Measurements from ENCODE around the gene DAPK3.
A peak's percentile ranks its signal among the peaks of the same experiment; 100 is the strongest.
"Not testable (repeated sequence)": the region's sequence is repeated elsewhere in the genome, so short reads cannot be mapped to it uniquely, and the experiment has no call there.

DAPK3 gene

DNA sequence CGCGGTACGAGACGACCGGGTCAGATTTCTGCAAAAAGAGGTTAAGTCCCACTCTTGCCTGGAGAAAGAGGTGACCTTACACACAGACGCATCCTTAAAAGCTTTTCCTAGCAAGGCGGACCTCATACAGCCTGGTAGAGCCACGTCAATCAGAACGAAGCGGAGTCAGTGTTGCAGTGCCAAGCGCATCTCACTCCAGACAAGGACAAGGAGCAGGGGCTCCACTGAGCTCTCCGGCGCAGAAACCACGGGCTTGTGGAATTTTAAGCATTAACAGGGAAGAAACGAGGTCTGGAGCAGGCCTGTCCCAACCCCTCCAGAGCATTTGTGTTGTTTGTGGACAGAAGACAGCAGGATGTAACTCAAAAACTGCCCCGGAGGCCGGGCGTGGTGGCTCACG is 7.2 kb upstream of the DAPK3 start:
- no peak for DNase-seq (ENCODE audit: low spot score)

DNA sequence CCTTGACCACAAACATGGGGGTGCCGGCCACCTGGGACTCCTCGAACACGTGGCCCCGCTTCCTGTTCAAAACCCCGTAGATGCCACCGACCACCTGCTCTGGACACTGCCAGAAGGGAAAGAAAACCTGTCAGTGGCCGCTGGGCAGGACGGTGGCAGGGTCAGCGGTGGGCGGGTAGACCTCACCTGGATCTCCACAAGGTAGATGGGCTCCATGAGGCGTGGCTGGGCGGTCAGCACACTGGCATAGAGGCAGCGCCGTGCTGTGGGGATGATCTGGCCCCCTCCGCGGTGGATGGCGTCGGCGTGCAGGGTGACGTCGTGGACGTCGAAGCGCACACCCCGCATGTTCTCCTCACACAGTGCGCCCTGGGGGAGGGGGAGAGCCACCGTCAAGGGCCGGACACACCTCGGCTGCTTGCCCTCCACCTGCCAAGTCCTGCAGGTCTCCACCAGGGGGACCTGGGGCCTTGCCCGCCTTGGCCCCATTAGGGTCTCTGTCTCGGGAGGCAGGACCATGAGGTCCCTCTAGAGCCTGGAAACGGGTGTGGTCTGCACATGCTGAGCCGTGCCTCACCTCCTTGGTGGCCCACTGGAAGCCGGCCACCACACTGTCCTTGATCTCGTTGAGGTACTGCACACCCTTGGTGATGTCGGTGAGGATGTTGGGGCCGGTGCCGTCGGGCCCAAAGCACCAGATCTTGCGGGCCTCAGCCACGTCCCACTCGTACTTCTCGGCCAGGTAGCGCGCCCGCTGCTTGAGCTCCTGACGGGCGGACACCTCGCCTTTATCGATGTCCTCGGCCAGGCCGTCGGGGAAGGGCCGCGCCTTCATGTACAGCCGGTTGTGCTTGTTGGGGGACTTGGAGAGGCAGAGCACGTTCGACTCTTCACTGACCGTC is 6.6 kb upstream of the DAPK3 start:
- DNase-seq (ENCODE audit: low spot score), result no peak

DNA sequence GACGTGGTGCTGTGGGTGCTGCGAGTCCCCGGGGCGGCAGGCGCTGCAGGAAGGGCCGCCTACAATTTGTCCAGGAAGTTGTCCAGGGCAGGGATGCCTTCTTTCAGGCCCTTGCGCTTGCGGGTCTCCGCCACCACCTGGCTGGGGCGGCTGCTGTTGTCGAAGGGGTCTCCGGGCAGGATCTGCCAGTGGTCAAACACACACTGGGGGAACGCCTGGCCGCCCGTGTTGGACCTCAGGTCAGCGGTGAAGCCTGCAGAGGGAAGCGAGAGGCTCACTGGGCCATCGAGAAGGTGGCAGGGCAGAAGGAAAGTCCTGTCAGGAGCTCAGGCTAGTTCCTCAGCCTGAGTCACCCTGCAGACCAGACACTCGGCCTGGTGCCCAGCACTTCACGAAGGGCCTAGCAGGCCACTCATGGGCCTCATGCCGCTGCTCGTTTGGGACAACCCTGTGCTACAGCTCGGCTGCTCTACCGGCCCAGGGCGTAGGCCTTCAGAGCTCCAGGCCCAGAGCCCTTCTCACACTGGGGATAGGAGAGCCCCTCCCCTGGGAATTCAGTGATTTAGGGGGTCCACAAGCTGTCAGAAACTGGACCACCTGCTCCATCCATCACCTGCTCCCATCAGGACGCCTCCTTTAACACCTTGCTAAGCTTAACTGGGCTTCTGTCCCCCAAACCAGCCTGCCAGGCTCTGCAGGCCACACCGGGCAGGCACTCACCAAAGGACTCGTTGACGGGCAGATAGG is 5.8 kb upstream of the DAPK3 start:
- peak; percentile 78 for DNase-seq (ENCODE audit: low spot score)

DNA sequence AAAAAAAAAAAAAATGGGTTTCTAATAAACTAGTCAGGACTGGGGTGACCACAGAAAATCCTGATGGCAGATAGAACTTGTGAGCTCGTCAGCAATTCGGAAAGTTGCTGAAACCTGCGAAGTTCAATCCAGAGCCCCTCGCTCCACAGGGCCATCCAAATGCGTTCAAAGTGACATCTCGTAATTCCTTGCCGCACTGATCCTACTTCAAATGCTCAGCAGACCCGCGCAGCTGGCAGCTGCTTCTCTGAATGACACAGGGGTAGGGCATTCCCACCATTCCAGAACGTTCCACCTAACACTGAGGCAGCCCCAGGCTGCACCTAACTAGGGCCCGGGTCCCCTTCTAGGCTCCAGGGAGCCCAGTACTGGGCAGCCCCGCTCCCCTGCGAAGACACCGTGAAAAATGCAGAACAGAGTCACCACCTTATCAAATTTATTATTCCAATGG is 4.8 kb upstream of the DAPK3 start:
- DNase-seq (ENCODE audit: low spot score), result no peak

DNA sequence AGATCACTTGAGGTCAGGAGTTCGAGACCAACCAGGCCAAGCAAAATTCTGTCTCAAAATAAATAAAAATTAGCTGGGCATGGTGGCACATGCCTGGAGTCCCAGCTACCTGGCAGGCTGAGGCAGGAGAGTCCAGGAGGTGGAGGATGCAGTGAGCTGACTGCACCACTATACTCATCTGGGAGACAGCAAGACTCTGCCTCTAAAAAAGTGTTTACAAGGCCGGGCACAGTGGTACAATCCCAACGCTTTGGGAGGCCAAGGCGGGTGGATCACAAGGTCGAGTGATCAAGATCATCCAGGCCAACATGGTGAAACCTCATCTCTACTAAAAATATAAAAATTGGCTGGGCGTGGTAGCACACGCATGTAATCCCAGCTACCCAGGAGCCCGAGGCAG is 4.2 kb upstream of the DAPK3 start:
- DNase-seq (ENCODE audit: low spot score), result no peak

DNA sequence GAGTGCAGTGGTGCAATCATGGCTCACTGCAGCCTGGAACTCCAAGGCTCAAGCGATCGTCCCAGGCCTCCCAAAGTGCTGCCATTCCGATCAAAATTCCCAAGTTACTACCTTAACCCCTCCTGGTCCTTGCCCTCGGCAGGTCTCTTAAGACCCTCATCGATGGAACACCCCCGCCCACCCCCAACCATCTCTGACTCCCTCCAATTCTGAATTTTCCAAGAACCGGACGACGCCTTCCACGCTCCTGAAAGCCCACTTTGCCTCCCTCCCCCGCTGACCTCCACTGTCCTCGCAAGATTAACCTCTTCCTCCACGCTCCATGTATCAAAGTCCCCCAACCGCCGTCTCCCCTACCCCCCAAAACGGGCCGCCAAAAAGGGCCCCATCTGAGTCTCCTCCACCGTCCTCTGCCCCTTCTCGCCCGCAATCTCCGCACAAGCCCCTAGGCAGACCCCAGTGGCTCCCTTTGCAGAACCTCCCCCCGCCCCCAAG is 539 bp downstream of the DAPK3 start:
- DNase-seq (ENCODE audit: low spot score), result no peak

DNA sequence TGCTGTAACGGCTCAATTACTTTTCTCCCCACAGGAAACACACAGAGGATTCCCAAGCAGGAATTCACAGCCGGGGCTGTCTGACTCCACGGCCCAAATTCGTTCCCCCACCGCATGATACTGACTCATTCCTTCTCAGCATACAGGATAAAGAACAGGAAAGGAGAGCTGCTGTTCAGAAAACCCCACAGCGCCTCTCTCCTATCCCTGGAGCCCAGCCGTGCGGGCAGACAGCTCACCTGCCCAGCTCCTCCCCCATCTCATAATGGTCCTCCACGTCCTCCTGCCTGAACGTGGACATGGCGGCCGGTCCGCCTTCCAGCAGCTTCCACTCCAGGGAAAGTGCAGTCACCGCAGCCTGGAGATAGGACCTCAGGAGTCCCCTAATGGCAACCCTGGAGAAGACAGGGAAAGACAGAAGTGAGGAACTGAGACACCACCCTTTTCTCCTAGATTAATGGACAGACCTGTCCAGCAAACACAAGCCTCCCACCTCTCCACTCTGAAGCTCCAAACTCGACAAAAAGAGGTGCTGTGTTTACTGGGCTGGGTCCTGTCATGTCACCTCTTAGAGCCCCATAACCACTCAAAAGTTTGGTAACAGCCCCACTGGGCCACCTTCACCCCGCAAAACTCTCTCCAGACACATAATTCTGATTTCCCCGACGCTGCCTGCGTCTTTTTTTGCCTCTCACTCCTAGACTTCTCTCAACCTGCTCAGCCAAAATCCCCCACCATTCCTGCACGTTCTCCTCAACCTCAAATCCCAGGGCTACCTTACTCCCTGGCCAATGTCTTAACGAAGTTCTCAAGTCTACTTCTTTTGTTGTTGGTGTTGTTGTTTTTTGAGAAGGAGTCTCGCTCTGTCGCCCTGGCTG is 1.2 kb downstream of the DAPK3 start:
- peak; percentile 88 for DNase-seq (ENCODE audit: low spot score)

DNA sequence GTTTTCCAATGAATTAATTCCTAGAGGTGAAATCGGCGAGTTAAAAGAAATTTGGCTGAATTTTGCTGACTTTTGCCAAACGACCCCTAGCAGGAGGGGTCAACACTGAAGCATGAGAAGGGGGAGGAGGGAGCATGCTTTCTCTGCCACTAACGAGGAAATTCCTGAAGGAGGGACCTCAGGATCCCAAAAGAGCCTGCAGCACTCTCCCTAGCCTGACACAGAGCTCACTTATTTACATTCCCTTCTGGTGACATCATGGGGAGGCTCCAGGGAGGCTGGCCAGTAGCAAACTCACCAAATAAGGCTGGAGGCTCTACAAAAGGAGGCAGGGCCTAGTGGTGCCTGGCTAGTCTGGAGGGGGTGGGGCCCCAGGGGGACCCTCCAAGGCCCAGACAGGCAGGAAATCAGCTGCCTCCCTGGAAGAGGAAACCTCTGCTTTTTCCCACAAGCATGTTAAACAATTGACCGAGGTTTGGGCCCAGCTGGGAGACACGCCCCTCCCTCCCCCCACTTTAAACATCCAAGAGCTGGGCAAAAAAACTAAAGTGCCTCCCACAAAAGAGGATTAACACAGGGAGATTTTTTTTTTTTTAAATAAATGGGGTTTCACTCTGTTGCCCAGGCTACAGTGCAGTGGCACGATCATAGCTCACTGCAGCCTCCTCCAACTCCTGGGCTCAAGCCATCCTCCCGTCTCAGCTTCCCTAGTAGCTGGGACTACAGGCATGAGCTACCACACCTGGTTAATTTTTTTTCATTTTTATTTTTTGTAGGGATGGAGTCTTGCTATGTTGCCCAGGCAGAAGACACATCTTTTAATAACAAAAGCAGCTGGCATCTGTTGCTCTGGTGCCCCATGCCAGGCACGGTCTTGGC is 2.1 kb downstream of the DAPK3 start:
- DNase-seq (ENCODE audit: low spot score), result peak; percentile 99

DNA sequence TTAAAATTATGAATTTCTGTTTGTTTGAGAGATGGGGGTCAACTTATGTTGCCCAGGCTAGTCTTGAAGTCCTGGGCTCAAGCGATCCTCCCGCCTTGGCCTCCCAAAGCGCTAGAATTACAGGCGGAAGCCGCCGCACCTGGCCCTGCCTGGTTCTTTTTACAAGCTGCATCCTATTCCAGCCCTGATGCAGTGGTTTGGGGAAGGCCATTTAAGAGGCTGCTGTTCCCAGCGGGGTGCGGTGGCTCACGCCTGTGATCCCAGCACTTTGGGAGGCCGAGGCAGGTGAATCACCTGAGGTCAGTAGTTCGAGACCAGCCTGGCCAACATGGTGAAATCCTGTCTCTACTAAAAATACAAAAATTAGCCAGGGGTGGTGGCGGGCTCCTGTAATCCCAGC is 2.9 kb downstream of the DAPK3 start:
- DNase-seq (ENCODE audit: low spot score), result not testable (repeated sequence)

DNA sequence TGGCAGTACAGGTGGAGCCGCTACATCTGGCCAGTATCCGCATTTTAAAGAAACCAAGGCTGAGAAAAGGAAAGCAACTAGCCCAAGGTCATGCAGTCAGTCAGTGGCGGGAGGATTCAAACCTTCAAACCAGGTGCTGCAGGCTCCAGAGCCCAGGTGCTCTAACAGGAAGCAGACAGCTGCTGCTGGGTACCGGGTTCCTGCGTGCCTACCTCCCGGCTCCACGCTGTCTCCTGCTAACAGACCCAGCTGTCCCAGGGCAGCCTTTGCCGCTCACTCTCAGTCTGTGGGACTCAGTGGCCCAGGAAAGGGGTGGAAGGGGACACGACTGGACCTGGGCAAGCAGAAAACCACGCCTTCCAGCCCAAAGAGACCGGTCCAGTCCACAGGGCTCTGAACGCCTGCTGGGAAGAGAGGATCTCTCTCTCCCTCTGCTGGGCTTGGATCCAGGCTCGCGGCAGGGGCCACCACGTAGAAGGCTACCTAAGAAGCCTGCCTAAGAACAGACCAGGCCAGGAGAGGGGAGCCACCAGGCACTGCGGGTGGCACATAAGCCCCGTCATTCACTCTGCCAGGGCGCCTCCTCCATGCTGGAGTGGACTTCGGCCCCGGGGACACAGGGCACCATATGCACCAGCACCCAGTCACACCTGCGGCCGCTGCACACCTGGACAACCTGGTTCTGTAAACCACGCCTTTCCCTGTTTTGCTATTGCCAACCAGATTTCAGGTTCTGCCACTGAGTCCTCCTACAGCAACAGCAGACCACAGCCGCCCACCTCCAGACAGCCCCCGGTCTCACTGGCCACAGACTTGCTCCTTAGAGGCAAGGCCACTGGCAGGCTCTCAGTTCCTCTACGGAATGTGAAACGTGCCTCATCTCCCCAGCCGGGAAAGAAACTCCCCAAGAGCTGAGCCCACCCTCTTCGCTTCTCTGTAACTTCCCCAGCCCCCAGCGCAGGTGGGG is 4.6 kb downstream of the DAPK3 start:
- DNase-seq (ENCODE audit: low spot score), result no peak

DNA sequence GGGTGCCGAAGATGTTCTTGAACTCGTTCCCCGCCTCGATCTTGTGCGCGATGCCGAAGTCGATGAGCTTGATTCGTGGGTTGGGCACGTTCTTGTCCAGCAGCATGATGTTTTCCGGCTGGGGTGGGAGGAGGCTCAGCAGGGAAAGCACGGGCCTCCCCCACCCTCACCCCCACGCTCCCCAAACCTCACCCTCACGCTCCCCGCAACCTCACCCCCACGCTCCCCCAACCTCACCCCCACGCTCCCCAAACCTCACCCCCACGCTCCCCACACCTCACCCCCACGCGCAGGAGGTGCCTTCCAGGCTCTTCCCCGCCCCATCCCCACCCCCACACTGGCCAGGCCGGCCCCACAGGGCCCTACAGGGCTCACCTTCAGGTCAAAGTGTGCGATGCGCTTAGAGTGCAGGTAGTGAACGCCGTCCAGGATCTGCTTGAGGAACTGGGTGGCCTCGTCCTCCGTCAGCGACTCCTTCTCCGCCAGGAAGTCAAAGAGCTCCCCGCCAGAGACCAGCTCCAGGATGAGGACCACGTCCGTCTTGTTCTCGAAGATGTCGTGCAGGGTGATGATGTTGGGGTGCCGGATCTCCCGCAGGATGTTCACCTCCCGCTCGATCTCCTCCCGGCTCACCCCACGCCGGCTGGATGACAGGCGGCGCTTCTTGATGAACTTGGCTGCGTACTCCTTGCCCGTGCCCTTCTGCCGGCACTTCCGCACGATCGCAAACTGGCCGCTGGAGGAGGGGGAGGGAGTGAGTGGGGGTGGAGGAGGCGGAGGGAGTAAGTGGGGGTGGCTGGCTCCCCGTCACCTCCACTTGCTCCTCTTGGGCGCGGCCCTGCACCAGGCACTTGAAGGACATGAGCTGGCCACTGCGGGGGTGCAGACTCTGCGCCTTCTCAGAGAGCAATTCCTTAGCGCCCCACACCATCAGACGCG is 6.4 kb downstream of the DAPK3 start:
- DNase-seq (ENCODE audit: low spot score), result no peak

DNA sequence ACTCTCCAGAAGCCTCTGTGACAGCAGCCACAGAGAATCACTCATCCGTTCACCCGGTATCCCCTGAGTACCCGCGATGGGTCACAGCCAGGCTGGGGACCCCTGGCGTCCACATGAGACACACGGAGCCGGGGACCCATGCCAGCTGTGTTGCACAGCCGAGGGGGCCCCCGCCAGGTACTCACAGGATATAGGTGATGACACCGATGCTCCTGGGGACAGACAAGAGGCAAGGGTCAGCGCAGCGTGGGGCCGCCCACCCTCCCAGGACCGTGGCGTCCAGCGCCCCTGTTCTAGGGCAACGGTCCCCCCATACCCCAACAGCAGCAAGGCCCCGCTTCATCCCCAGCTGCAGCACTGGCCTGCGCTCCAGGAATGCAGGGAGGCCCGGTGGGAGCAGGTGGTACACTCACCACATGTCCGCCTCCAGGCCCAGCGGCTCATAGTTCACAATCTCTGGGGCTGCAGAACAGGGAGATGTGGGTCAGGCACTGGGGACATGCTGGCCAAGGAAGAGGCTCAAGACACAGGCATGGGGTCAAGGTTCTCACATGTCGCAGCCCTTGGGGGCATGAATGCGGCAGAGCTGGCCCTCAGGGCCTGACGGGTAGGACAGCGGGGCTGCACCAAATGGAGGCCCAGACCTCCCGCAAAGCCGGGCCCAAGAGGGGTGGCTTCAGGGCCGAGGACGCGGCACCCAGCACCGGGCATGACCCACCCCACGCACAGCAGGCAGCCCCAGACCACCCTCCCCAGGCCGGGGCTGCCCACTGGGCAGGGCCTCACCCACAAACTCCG is 7.2 kb downstream of the DAPK3 start:
- no peak for DNase-seq (ENCODE audit: low spot score)

DNA sequence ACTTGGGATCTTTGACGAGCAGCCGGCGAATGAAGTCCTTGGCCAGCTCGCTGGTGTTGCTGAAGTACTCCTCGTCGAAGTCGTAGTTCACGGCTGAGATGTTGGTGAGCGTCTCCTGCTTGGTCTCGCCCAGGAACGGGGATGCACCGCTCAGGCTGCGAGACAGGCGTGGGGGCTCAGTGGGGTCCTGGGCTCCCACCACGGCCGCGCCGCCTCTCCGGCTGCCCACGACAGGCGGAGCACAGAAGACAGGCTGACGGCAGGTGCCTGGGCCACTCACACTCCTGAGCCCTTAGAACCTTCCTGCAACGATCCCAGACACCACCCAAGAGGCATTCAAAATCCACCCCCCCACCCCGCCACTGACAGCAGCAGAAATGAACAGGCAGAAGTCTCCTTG is 9.9 kb downstream of the DAPK3 start:
- DNase-seq (ENCODE audit: low spot score), result no peak

DNA sequence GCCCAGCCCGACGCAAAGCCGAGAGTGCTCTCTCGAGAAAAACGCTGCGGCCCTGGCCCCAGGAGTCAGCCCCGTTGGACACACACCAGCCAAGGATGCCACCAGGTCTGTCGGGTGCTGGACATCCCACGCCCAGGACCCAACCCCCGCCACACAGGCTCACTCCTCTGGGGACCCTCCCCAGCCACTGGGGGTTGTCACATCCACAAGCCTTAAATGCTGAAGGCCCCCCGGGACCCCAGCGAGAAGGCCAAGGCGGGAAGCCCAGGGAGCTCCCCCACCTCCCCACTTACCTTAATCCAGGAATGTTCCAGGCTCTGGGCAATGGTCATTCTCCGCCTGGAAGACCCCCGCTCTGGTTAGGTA is 11.2 kb downstream of the DAPK3 start:
- no peak for DNase-seq (ENCODE audit: low spot score)

DNA sequence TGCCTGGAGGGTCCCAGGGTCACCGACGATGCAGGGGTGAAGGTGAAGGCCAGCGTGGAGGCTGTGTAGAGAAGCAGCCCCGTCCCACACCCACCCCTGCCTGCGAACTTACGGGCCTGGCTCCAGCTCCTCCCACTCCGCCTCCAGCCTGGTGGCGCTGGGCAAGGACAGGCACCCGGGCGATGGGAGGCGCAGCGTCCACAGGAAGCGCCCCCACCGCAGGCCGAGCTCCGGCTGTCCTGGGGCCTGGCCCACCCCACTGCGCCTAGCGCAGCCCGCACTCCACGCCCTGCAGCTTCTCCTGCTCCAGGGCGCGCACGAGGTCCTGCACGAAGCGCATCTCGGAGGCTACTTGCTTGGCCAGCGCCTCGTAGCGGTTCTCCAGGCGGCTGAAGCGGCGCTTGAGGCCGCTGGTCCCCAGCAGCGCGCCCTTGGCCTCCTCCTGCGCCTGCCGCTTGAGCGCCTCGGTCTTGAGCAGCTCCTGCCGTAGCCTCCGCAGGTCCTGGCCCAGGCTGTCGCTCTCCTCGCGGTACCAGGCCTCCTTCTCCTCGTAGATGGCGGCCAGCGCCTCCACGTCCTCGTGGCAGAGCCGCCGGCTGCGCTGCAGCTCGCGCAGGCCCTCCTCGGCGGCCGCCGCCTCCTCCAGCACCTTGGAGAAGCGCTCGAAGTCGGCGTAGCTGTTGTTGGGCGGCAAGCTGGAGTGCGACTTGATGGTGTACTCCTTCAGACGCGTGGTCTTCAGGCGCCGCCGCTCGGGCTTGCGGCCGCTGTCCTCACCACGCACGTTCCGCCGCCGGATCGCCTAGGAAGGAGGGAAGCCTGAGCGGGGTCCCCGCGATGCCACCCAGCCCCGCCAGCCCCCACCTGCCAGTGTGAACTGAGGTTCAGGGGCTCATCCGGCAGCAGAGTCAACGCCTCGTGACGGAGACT is 11.8 kb downstream of the DAPK3 start:
- DNase-seq (ENCODE audit: low spot score), result no peak

DNA sequence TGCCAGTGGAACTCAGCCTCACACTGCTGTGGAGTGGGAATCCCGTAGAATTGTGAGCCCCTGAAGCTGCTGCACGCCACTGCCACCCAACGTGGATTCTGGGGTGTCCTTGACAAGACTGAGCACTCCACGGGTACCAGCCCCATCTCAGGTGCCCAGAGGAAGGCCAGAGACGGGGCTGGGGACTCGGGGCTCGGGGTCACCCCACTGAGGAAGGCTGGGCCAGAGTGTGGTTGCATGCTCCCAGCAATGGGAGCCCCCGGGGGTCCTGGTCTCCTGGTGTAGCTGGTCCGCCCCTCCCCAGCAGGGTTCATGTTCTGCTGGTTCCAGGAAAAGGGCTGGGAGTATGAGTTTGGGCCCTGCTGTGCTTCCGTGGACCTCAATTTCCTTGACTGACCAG is 15.2 kb downstream of the DAPK3 start:
- no peak for DNase-seq (ENCODE audit: low spot score)

DNA sequence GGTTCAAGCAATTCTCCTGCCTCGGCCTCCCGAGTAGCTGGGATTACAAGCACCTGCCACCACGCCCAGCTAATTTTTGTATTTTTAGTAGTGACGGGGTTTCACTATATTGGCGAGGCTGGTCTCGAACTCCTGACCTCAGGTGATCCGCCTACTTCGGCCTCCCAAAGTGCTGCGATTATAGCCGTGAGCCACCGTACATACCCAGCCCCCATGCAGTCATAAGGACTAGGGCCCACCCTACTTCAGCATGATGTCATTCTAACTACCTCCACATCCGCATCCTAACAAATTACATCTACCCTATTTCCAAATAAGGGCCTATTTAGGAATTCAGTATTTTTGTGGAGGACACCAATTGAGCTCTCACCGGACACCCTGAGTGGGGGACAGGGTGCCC is 15.6 kb downstream of the DAPK3 start:
- DNase-seq (ENCODE audit: low spot score), result not testable (repeated sequence)

All from RKO (cell line).